ENCODE measurements around the gene CUL4A. TPM values are rescaled to one million over a fixed set of nuclear protein-coding genes. Genes with fewer than 3 reads are reported as not detected.

Gene CUL4A
- total and polyA plus RNA-seq, 9 of the 15 experiments (the other 6 are each of a cell fraction or from before 2014, with no cell fraction given), result 21.1 to 92.0 (median 63.2) TPM

DNA sequence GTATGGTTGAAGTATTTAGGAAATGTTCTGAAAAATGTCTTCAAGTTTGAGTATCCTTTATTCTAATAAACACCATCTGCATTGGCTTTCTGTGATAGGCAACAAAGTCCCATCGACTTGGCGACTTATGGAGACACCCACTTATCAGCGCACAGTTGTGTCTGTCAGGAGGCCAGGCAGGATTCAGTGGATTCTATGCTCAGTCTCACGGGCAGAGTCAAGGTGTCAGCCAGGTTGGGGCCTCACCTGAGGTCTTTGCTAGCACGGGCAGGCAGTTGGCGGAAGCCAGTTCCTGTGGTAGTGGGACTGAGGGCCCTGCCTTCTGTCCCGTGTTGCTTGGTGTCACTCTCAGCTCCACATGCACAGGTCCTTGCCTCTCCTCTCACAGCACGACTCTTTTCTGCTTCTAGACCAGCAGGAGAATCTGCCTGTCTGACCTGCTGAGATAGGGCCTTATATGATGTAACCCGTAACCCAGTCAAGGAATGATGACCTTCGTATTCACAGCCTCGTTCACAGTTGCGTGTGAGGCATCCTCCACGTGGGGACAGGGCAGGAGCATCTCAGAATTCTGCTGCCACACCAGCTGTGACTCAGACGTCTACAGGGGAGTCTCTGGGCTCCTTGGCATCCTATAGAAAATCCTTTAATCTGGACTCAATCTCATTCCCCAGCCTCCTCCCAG lies 10.0 kb downstream of the CUL4A start (continued):
- peak; percentile 37; the same call in 1 of the 2 replicates for TF ChIP-seq JUN (IDR thresholded peaks at IDR 0.05; ENCODE audit: borderline replicate concordance, low read depth, low read length)
- no peak for TF ChIP-seq JUN (CRISPR knock-in tag; IDR thresholded peaks at IDR 0.05; ENCODE audit: borderline replicate concordance)
- no peak for TF ChIP-seq ZNF830 (CRISPR knock-in tag; IDR thresholded peaks at IDR 0.05)
- TF ChIP-seq, protein P1, sequence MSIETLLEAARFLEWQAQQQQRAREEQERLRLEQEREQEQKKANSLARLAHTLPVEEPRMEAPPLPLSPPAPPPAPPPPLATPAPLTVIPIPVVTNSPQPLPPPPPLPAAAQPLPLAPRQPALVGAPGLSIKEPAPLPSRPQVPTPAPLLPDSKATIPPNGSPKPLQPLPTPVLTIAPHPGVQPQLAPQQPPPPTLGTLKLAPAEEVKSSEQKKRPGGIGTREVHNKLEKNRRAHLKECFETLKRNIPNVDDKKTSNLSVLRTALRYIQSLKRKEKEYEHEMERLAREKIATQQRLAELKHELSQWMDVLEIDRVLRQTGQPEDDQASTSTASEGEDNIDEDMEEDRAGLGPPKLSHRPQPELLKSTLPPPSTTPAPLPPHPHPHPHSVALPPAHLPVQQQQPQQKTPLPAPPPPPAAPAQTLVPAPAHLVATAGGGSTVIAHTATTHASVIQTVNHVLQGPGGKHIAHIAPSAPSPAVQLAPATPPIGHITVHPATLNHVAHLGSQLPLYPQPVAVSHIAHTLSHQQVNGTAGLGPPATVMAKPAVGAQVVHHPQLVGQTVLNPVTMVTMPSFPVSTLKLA (conservative IDR thresholded peaks at IDR 0.05), result peak; percentile 40 to 65; a peak in 3 of 4 replicates
- TF ChIP-seq ETV5 (CRISPR knock-in tag; IDR thresholded peaks at IDR 0.05; ENCODE audit: low read depth), result no peak
- 0 out of 2 replicates have a peak, but pooled peaks have one; percentile 14 for TF ChIP-seq NCOA1 (IDR thresholded peaks at IDR 0.05; ENCODE audit: low read depth)
- TF ChIP-seq SIN3A (IDR thresholded peaks at IDR 0.05; ENCODE audit: borderline replicate concordance in 2 of 2, control insufficient read depth in 1 of 2, low read depth in 2 of 2, low read length in 2 of 2), result peak in 1 of 2 experiments; percentile 21; a peak in 1 of 4 replicates
- peak; percentile 76 for TF ChIP-seq MYC (IDR thresholded peaks at IDR 0.05; ENCODE audit: low read depth, low read length)
- no peak for TF ChIP-seq MYC (CRISPR knock-in tag; IDR thresholded peaks at IDR 0.05; ENCODE audit: borderline replicate concordance, low read depth)
- no peak for TF ChIP-seq COPS2 (conservative IDR thresholded peaks at IDR 0.05)
- no peak for TF ChIP-seq CCNT2 (IDR thresholded peaks at IDR 0.05; ENCODE audit: borderline replicate concordance, extremely low read depth, insufficient read length, low read depth, low read length)
- TF ChIP-seq, protein P2, sequence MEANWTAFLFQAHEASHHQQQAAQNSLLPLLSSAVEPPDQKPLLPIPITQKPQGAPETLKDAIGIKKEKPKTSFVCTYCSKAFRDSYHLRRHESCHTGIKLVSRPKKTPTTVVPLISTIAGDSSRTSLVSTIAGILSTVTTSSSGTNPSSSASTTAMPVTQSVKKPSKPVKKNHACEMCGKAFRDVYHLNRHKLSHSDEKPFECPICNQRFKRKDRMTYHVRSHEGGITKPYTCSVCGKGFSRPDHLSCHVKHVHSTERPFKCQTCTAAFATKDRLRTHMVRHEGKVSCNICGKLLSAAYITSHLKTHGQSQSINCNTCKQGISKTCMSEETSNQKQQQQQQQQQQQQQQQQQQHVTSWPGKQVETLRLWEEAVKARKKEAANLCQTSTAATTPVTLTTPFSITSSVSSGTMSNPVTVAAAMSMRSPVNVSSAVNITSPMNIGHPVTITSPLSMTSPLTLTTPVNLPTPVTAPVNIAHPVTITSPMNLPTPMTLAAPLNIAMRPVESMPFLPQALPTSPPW (CRISPR knock-in tag; IDR thresholded peaks at IDR 0.05), result no peak
- TF ChIP-seq SMARCC2 (IDR thresholded peaks at IDR 0.05; ENCODE audit: low read depth), result no peak
- TF ChIP-seq, protein P3, sequence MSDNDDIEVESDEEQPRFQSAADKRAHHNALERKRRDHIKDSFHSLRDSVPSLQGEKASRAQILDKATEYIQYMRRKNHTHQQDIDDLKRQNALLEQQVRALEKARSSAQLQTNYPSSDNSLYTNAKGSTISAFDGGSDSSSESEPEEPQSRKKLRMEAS (CRISPR knock-in tag; IDR thresholded peaks at IDR 0.05), result peak; percentile 57; the same call in 1 of the 2 replicates
- TF ChIP-seq NR3C1 (CRISPR knock-in tag; IDR thresholded peaks at IDR 0.05), result no peak
- no peak for TF ChIP-seq EGR1 (conservative IDR thresholded peaks at IDR 0.05)
- no peak for TF ChIP-seq IRF2 (CRISPR knock-in tag; IDR thresholded peaks at IDR 0.05)
- TF ChIP-seq NRF1 (conservative IDR thresholded peaks at IDR 0.05 in 1 of 2, IDR thresholded peaks at IDR 0.05 in 1 of 2), result peak in 1 of 2 experiments; percentile 39; a peak in 1 of 4 replicates
- TF ChIP-seq ZNF696 (CRISPR knock-in tag; conservative IDR thresholded peaks at IDR 0.05), result no peak
- TF ChIP-seq, protein P4, sequence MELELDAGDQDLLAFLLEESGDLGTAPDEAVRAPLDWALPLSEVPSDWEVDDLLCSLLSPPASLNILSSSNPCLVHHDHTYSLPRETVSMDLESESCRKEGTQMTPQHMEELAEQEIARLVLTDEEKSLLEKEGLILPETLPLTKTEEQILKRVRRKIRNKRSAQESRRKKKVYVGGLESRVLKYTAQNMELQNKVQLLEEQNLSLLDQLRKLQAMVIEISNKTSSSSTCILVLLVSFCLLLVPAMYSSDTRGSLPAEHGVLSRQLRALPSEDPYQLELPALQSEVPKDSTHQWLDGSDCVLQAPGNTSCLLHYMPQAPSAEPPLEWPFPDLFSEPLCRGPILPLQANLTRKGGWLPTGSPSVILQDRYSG (tag; conservative IDR thresholded peaks at IDR 0.05; ENCODE audit: low read depth), result no peak
- TF ChIP-seq DPF2 (IDR thresholded peaks at IDR 0.05), result peak; percentile 13; the same call in 1 of the 2 replicates
- TF ChIP-seq PML (IDR thresholded peaks at IDR 0.05; ENCODE audit: low read length), result no peak
- TF ChIP-seq, protein P5, sequence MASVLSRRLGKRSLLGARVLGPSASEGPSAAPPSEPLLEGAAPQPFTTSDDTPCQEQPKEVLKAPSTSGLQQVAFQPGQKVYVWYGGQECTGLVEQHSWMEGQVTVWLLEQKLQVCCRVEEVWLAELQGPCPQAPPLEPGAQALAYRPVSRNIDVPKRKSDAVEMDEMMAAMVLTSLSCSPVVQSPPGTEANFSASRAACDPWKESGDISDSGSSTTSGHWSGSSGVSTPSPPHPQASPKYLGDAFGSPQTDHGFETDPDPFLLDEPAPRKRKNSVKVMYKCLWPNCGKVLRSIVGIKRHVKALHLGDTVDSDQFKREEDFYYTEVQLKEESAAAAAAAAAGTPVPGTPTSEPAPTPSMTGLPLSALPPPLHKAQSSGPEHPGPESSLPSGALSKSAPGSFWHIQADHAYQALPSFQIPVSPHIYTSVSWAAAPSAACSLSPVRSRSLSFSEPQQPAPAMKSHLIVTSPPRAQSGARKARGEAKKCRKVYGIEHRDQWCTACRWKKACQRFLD (CRISPR knock-in tag; IDR thresholded peaks at IDR 0.05), result no peak

Measured in K562 (cell line).